SKM-1 (cell line): ENCODE data around the gene CEP43.
"Not testable (repeated sequence)": the region's sequence is repeated elsewhere in the genome, so short reads cannot be mapped to it uniquely, and the experiment has no call there.

ENCODE experiments used
- DNase-seq: peaks from one replicate; lab custom pipeline; 2025; ENCODE audit not compliant: unreplicated experiment; lab: John Stamatoyannopoulos, UW

CEP43 gene

GRCh38 chr6:166999145-166999883 lies at the start of gene CEP43:
CEP43 (plus strand) TSS chr6:166999397; CDS start chr6:166999413, 16 bp downstream.
- peak; percentile 86 for DNase-seq

GRCh38 chr6:166949528-166950442 lies 49.4 kb upstream of the CEP43 start:
- DNase-seq: no peak

GRCh38 chr6:166950443-166950821 lies 48.8 kb upstream of the CEP43 start:
- DNase-seq: no peak

- DNase-seq: not testable (repeated sequence)
These were observed 48.1 kb upstream of the CEP43 start for GRCh38 chr6:166950892-166951669.

GRCh38 chr6:166951670-166952060 lies 47.5 kb upstream of the CEP43 start:
- no peak for DNase-seq

- DNase-seq: no peak
These were observed 47.1 kb upstream of the CEP43 start for GRCh38 chr6:166952121-166952520.

- DNase-seq: no peak
These were observed 46.4 kb upstream of the CEP43 start for GRCh38 chr6:166952567-166953486.

GRCh38 chr6:166954118-166954713 lies 45.0 kb upstream of the CEP43 start:
- DNase-seq: no peak

- DNase-seq: peak; percentile 67
These were observed 43.9 kb upstream of the CEP43 start for GRCh38 chr6:166955121-166955864.

- no peak for DNase-seq
These were observed 43.2 kb upstream of the CEP43 start for GRCh38 chr6:166955865-166956443.

GRCh38 chr6:166956444-166957086 lies 42.6 kb upstream of the CEP43 start, which contains the start of gene RNASET2:
RNASET2 (minus strand) TSS chr6:166956550; CDS start chr6:166956182, 368 bp downstream.
- peak; percentile 77 for DNase-seq

- DNase-seq: no peak
These were observed 42.0 kb upstream of the CEP43 start for GRCh38 chr6:166957087-166957804.

GRCh38 chr6:166957805-166958076 lies 41.5 kb upstream of the CEP43 start:
- DNase-seq: no peak

- DNase-seq: peak; percentile 88
These were observed 40.0 kb upstream of the CEP43 start for GRCh38 chr6:166958926-166959861.

GRCh38 chr6:166959911-166960608 lies 39.1 kb upstream of the CEP43 start:
- DNase-seq: no peak

- DNase-seq: no peak
These were observed 38.6 kb upstream of the CEP43 start for GRCh38 chr6:166960609-166960978.
